Measurements from ENCODE around the gene PNMA6A. TPM values are rescaled to one million over a fixed set of nuclear protein-coding genes. Genes with fewer than 3 reads are reported as not detected.
"Not testable (repeated sequence)": the region's sequence is repeated elsewhere in the genome, so short reads cannot be mapped to it uniquely, and the experiment has no call there.

Gene PNMA6A
- total and polyA plus RNA-seq, 2 experiments from 2014 or later = 10.2 to 12.4 TPM

GRCh38 chrX:153063315-153063714, 8.9 kb upstream of the PNMA6A start:
- Histone ChIP-seq H3K4me1 (ENCODE audit: insufficient read depth) (no peaks in the 10 kb centered on the region), H3K27me3 (no peaks in the 10 kb centered on the region), H3K4me2 (no peak overlapping the region), H3K27ac (no peak overlapping the region), H3K9me2 (replicated peaks; ENCODE audit: insufficient read depth) (no peaks in the 10 kb centered on the region), H3K4me3 (no peak overlapping the region), H3K36me3 (replicated peaks; ENCODE audit: insufficient read depth, low read depth) (no peaks in the 10 kb centered on the region), H3K9me3 (ENCODE audit: low read depth) (no peaks in the 10 kb centered on the region), H2AFZ (no peak overlapping the region), H3K79me2 (no peaks in the 10 kb centered on the region), H4K20me1 (ENCODE audit: insufficient read depth, poor library complexity, severe bottlenecking) (no peaks in the 10 kb centered on the region)
- TF ChIP-seq EZH2 (IDR thresholded peaks at IDR 0.05; ENCODE audit: borderline replicate concordance) (no peak), EZH2phosphoT487 (IDR thresholded peaks at IDR 0.05; ENCODE audit: low read depth, severe bottlenecking, unreplicated experiment) (no peak), CTCF (IDR thresholded peaks at IDR 0.05; ENCODE audit: poor library complexity) (no peak)
- no peak for DNase-seq (ENCODE audit: low spot score)

- Histone ChIP-seq H4K20me1 (ENCODE audit: insufficient read depth, poor library complexity, severe bottlenecking) (no peaks in the 10 kb centered on the region), H3K36me3 (replicated peaks; ENCODE audit: insufficient read depth, low read depth) (no peaks in the 10 kb centered on the region), H3K79me2 (no peaks in the 10 kb centered on the region), H3K9me2 (replicated peaks; ENCODE audit: insufficient read depth) (no peaks in the 10 kb centered on the region), H3K4me1 (ENCODE audit: insufficient read depth) (no peaks in the 10 kb centered on the region), H3K9me3 (ENCODE audit: low read depth) (no peaks in the 10 kb centered on the region), H3K4me3 (no peak overlapping the region), H3K27me3 (no peaks in the 10 kb centered on the region), H2AFZ (no peak overlapping the region), H3K27ac (no peak overlapping the region), H3K4me2 (no peak overlapping the region)
- DNase-seq (ENCODE audit: low spot score) = no peak
- 72% methylated on average over 2 of the region's 2 CpGs for WGBS (ENCODE audit: low lambda C conversion rate, missing lambda C conversion rate)
- TF ChIP-seq CTCF (IDR thresholded peaks at IDR 0.05; ENCODE audit: poor library complexity) (no peak), EZH2 (IDR thresholded peaks at IDR 0.05; ENCODE audit: borderline replicate concordance) (no peak), EZH2phosphoT487 (IDR thresholded peaks at IDR 0.05; ENCODE audit: low read depth, severe bottlenecking, unreplicated experiment) (no peak)
Measured at GRCh38 chrX:153064061-153064460, 8.2 kb upstream of the PNMA6A start.

GRCh38 chrX:153065389-153065788, 6.9 kb upstream of the PNMA6A start:
- no peaks in the 10 kb centered on the region for H3K9me2 ChIP-seq (replicated peaks; ENCODE audit: insufficient read depth)
- no peak overlapping the region for H3K4me2 ChIP-seq
- no peaks in the 10 kb centered on the region for H3K4me1 ChIP-seq (ENCODE audit: insufficient read depth)
- no peak for TF ChIP-seq EZH2 (IDR thresholded peaks at IDR 0.05; ENCODE audit: borderline replicate concordance)
- TF ChIP-seq CTCF (IDR thresholded peaks at IDR 0.05; ENCODE audit: poor library complexity) = no peak
- no peak for TF ChIP-seq EZH2phosphoT487 (IDR thresholded peaks at IDR 0.05; ENCODE audit: low read depth, severe bottlenecking, unreplicated experiment)
- H4K20me1 ChIP-seq (ENCODE audit: insufficient read depth, poor library complexity, severe bottlenecking) = no peaks in the 10 kb centered on the region
- no peak overlapping the region for H3K27ac ChIP-seq
- H3K9me3 ChIP-seq (ENCODE audit: low read depth) = no peaks in the 10 kb centered on the region
- 64% methylated on average over 6 of the region's 6 CpGs for WGBS (ENCODE audit: low lambda C conversion rate, missing lambda C conversion rate)
- H2AFZ ChIP-seq = no peak overlapping the region
- H3K4me3 ChIP-seq = no peak overlapping the region
- no peak for DNase-seq (ENCODE audit: low spot score)
- no peaks in the 10 kb centered on the region for H3K27me3 ChIP-seq
- H3K79me2 ChIP-seq = no peaks in the 10 kb centered on the region
- H3K36me3 ChIP-seq (replicated peaks; ENCODE audit: insufficient read depth, low read depth) = no peaks in the 10 kb centered on the region

GRCh38 chrX:153066402-153066801, 5.9 kb upstream of the PNMA6A start:
- not testable (repeated sequence) for H3K27ac ChIP-seq; H3K4me1 ChIP-seq (ENCODE audit: insufficient read depth); H3K4me2 ChIP-seq; H3K4me3 ChIP-seq; H3K79me2 ChIP-seq; H3K9me2 ChIP-seq (replicated peaks; ENCODE audit: insufficient read depth); H3K27me3 ChIP-seq; H2AFZ ChIP-seq; DNase-seq (ENCODE audit: low spot score); H3K36me3 ChIP-seq (replicated peaks; ENCODE audit: insufficient read depth, low read depth); H4K20me1 ChIP-seq (ENCODE audit: insufficient read depth, poor library complexity, severe bottlenecking); H3K9me3 ChIP-seq (ENCODE audit: low read depth)
- WGBS (ENCODE audit: low lambda C conversion rate, missing lambda C conversion rate) = no CpG with 5 or more reads among the region's 12 CpGs

- not testable (repeated sequence) for H3K27ac ChIP-seq; H3K36me3 ChIP-seq (replicated peaks; ENCODE audit: insufficient read depth, low read depth); H3K4me2 ChIP-seq; DNase-seq (ENCODE audit: low spot score); H2AFZ ChIP-seq; H3K79me2 ChIP-seq; H3K9me2 ChIP-seq (replicated peaks; ENCODE audit: insufficient read depth); H3K9me3 ChIP-seq (ENCODE audit: low read depth); H3K27me3 ChIP-seq; H3K4me3 ChIP-seq; H4K20me1 ChIP-seq (ENCODE audit: insufficient read depth, poor library complexity, severe bottlenecking); H3K4me1 ChIP-seq (ENCODE audit: insufficient read depth)
- WGBS (ENCODE audit: low lambda C conversion rate, missing lambda C conversion rate) = 100% methylated on average over 1 of the region's 29 CpGs
Measured at GRCh38 chrX:153073331-153073730, 1.1 kb downstream of the PNMA6A start.
